ENCODE data around the gene MRPL22.
"Not testable (repeated sequence)": the region's sequence is repeated elsewhere in the genome, so short reads cannot be mapped to it uniquely, and the experiment has no call there.

The MRPL22 gene

GRCh38 chr5:155004138-155004744, 63.4 kb downstream of the MRPL22 start:
- Mint-ChIP-seq H3K4me1 (no peaks in the 10 kb centered on the region), H3K27ac (no peak overlapping the region), H3K27me3 (peaks cover 30% of the 10 kb centered on the region), H3K4me3 (no peak overlapping the region), H3K9me3 (no peaks in the 10 kb centered on the region)
- DNase-seq (peak in 1 of 2 donors; percentile 26), ATAC-seq (peak; percentile 48)

GRCh38 chr5:155006265-155006664, 65.4 kb downstream of the MRPL22 start:
- H3K27me3 Mint-ChIP-seq: peaks cover 26% of the 10 kb centered on the region
- not testable (repeated sequence) for H3K27ac Mint-ChIP-seq, ATAC-seq, H3K9me3 Mint-ChIP-seq, H3K4me3 Mint-ChIP-seq, DNase-seq, H3K4me1 Mint-ChIP-seq

- ATAC-seq (no peak), DNase-seq (no peak)
- Mint-ChIP-seq H3K27ac (no peak overlapping the region), H3K4me1 (no peaks in the 10 kb centered on the region), H3K27me3 (peaks cover 30% of the 10 kb centered on the region), H3K9me3 (no peaks in the 10 kb centered on the region), H3K4me3 (no peak overlapping the region)
Observed at GRCh38 chr5:155008669-155009068, 67.8 kb downstream of the MRPL22 start.

- H3K4me1 Mint-ChIP-seq: no peaks in the 10 kb centered on the region
- H3K9me3 Mint-ChIP-seq: peaks cover 0 to 5% of the 10 kb centered on the region in 2 donors
- H3K27ac Mint-ChIP-seq: no peak overlapping the region
- H3K27me3 Mint-ChIP-seq: peaks cover 52% of the 10 kb centered on the region
- ATAC-seq: no peak
- no peak overlapping the region for H3K4me3 Mint-ChIP-seq
- no peak for DNase-seq
Observed at GRCh38 chr5:155010881-155011280, 70.0 kb downstream of the MRPL22 start.

GRCh38 chr5:155013526-155013925, 72.7 kb downstream of the MRPL22 start, which contains the start of gene KIF4B:
Gene KIF4B, plus strand, starts transcription at chr5:155013755. Its CDS starts 105 bp downstream, at chr5:155013860.
- no peak within 1 kb of the TSS for H3K27ac Mint-ChIP-seq
- H3K27me3 Mint-ChIP-seq: peaks cover 38% of the 10 kb centered on the region
- no peak within 1 kb of the TSS for H3K4me3 Mint-ChIP-seq
- DNase-seq (no peak), ATAC-seq (no peak)
- H3K9me3 Mint-ChIP-seq: peaks cover 0 to 5% of the 10 kb centered on the region in 2 donors
- H3K4me1 Mint-ChIP-seq: no peaks in the 10 kb centered on the region

- DNase-seq (no peak), ATAC-seq (no peak)
- Mint-ChIP-seq H3K4me3 (no peak overlapping the region), H3K9me3 (peaks cover 0 to 5% of the 10 kb centered on the region in 2 donors), H3K4me1 (no peaks in the 10 kb centered on the region), H3K27me3 (peaks cover 38% of the 10 kb centered on the region), H3K27ac (peak overlapping the region in 1 of 2 donors; percentile 27)
Observed at GRCh38 chr5:155015239-155015638, 74.4 kb downstream of the MRPL22 start.

GRCh38 chr5:155017610-155018009, 76.7 kb downstream of the MRPL22 start:
- peak overlapping the region in 1 of 2 donors; percentile 71 for H3K27ac Mint-ChIP-seq
- H3K9me3 Mint-ChIP-seq: peaks cover 0 to 5% of the 10 kb centered on the region in 2 donors
- no peak for DNase-seq
- H3K4me3 Mint-ChIP-seq: no peak overlapping the region
- ATAC-seq: peak; percentile 75
- H3K4me1 Mint-ChIP-seq: no peaks in the 10 kb centered on the region
- H3K27me3 Mint-ChIP-seq: peaks cover 31% of the 10 kb centered on the region

All from stimulated activated naive CD8-positive, alpha-beta T cell treated with anti-CD3 and anti-CD28 coated beads, Interleukin-15, amount 100 ng/mL, for 72 hours (primary cell).